Naive thymus-derived CD4-positive, alpha-beta T cell (primary cell): ENCODE measurements around the gene PELI1. TPM values are rescaled to one million over a fixed set of nuclear protein-coding genes. Genes with fewer than 3 reads are reported as not detected.
"Not testable (repeated sequence)": the region's sequence is repeated elsewhere in the genome, so short reads cannot be mapped to it uniquely, and the experiment has no call there.

ENCODE experiments used
- ATAC-seq: fragments of 150-1000 bp; cut with Tn5 transposase; 2 replicates; pipeline ENCODE4 v1.10.0; 2021; ENCODE audit warnings: mild to moderate bottlenecking, moderate library complexity
- CTCF ChIA-PET: fragments of 350-600 bp; sonication (Branson Sonifier 250); formaldehyde crosslinking; loops from one replicate; lab custom pipeline; 2021; ENCODE audit warnings: antibody characterized with exemption; lab: Charles Lee
- POLR2A ChIA-PET: fragments of 350-600 bp; sonication (Branson Sonifier 250); formaldehyde crosslinking; loops from one replicate; lab custom pipeline; 2021; ENCODE audit warnings: antibody characterized with exemption, inconsistent platforms; lab: Charles Lee
- DNase-seq, 9 donors: peaks; one replicate each; pipeline versions ENCODE4 v3.0.0 to v3.0.0-alpha.2; 2020 to 2022; ENCODE audit warnings: mixed read lengths in 1 of 9
- H3K27ac ChIP-seq: one replicate; pipeline ENCODE4 v1.7.0; 2013; ENCODE audit warnings: mild to moderate bottlenecking, low read depth, low read length, moderate library complexity
- H3K27me3 ChIP-seq, 2 donors: one replicate each; pipeline ENCODE4 v1.7.0; 2013; ENCODE audit warnings: low read length in 2 of 2, mild to moderate bottlenecking in 2 of 2, moderate library complexity in 2 of 2; ENCODE audit not compliant: control insufficient read depth in 2 of 2, insufficient read depth in 2 of 2
- H3K36me3 ChIP-seq, 3 experiments: 1 replicate in 2 of 3; 2 replicates in 1 of 3; pipeline ENCODE4 v1.7.0; 2013; ENCODE audit warnings: low read length in 3 of 3, mild to moderate bottlenecking in 3 of 3, moderate library complexity in 1 of 3; ENCODE audit not compliant: insufficient read depth in 3 of 3, control insufficient read depth in 2 of 3
- H3K4me1 ChIP-seq, 2 donors: one replicate each; pipeline ENCODE4 v1.7.0; 2013; ENCODE audit warnings: low read length in 2 of 2, mild to moderate bottlenecking in 2 of 2, moderate library complexity in 1 of 2; ENCODE audit not compliant: control insufficient read depth in 2 of 2, insufficient read depth in 2 of 2
- H3K4me3 ChIP-seq: 2 replicates; pipeline ENCODE4 v1.7.0; 2013; ENCODE audit warnings: mild to moderate bottlenecking, low read length
- H3K9me3 ChIP-seq, 3 experiments: 1 replicate in 2 of 3; 2 replicates in 1 of 3; pipeline ENCODE4 v1.7.0; 2013; ENCODE audit warnings: low read length in 3 of 3; ENCODE audit not compliant: control insufficient read depth in 2 of 3
- H3K27ac Mint-ChIP-seq, 9 donors: one replicate each; pipeline ENCODE4 v1.8.0; 2020 to 2022; ENCODE audit warnings: mixed read lengths in 9 of 9, mild to moderate bottlenecking in 8 of 9, moderate library complexity in 5 of 9, inconsistent platforms in 2 of 9
- H3K27me3 Mint-ChIP-seq, 5 donors: one replicate each; pipeline ENCODE4 v1.8.0; 2021 to 2022; ENCODE audit warnings: mixed read lengths in 5 of 5, mild to moderate bottlenecking in 1 of 5
- H3K36me3 Mint-ChIP-seq, 5 donors: one replicate each; pipeline ENCODE4 v1.8.0; 2020 to 2022; ENCODE audit warnings: mixed read lengths in 5 of 5, mild to moderate bottlenecking in 3 of 5, inconsistent platforms in 1 of 5
- H3K4me1 Mint-ChIP-seq, 7 donors: one replicate each; pipeline ENCODE4 v1.8.0; 2020 to 2022; ENCODE audit warnings: mixed read lengths in 7 of 7, mild to moderate bottlenecking in 3 of 7, inconsistent platforms in 1 of 7
- H3K4me3 Mint-ChIP-seq, 10 donors: one replicate each; pipeline ENCODE4 v1.8.0; 2020 to 2022; ENCODE audit warnings: mild to moderate bottlenecking in 10 of 10, mixed read lengths in 10 of 10, moderate library complexity in 6 of 10, inconsistent platforms in 2 of 10
- H3K9me3 Mint-ChIP-seq, 11 donors: one replicate each; pipeline ENCODE4 v1.8.0; 2020 to 2022; ENCODE audit warnings: mixed read lengths in 11 of 11, mild to moderate bottlenecking in 4 of 11, inconsistent platforms in 1 of 11, moderate library complexity in 1 of 11
- intact Hi-C, 2 donors: fragments of 100-400 bp; cut with micrococcal nuclease; formaldehyde crosslinking; loops; one replicate each; pipeline ENCODE4 v1.15.1; 2023
- polyA plus RNA-seq, 2 donors: library from polyadenylated mRNA; unstranded; fragments of 300-500 nt; fragmentation: Illumina TruSeq; gene quantifications; one replicate each; pipeline ENCODE4 v1.2.3, GENCODE V29; 2021
- total RNA-seq, 6 experiments: library from RNA in 5 of 6; stranded (reverse) in 5 of 6; gene quantifications; 1 replicate in 5 of 6; 2 replicates in 1 of 6; pipeline ENCODE4 v1.2.3 and lab custom pipeline; 2021 to 2026

Gene PELI1
- total and polyA plus RNA-seq, 7 experiments from 2014 or later, result 12.3 to 170 (median 52.3) TPM

- DNase-seq, H3K27me3 Mint-ChIP-seq, H3K9me3 Mint-ChIP-seq, H3K27me3 ChIP-seq, H3K9me3 ChIP-seq, ATAC-seq, H3K27ac ChIP-seq, H3K4me3 ChIP-seq: not testable (repeated sequence)
- intact Hi-C loops, result loop anchor here (5.0 kb wide), 2 partner anchors 85 to 125 kb away; partner anchors contain the start of gene VPS54 (in 1 of the 2)
- Histone ChIP-seq H3K4me1 (peaks cover 0 to 16% of the 10 kb centered on the region in 2 donors), H3K36me3 (peaks cover 0 to 18% (median 4%) of the 10 kb centered on the region in 3 experiments)
- POLR2A ChIA-PET, result interaction anchor here (1.2 to 2.5 kb wide), 5 partner anchors 9 to 64 kb away, joined by 3 to 14 read pairs (median 5); no protein-coding TSS in a partner anchor
- Mint-ChIP-seq H3K4me3 (peak overlapping the region in 5 of 10 donors; percentile 12 to 80 (median 47)), H3K4me1 (peaks cover 17 to 78% (median 66%) of the 10 kb centered on the region in 7 donors), H3K27ac (peak overlapping the region; percentile 20 to 88 (median 64)), H3K36me3 (peaks cover 16 to 53% (median 41%) of the 10 kb centered on the region in 5 donors)
- CTCF ChIA-PET, result interaction anchor here (1.2 to 4.4 kb wide), 3 partner anchors 9 to 228 kb away, joined by 3 to 15 read pairs (median 3); no protein-coding TSS in a partner anchor
Measured at GRCh38 chr2:64102736-64103135, 41.5 kb downstream of the PELI1 start.

- intact Hi-C loops, result loop anchor here (1.0 to 5.0 kb wide), 9 partner anchors 13 to 650 kb away; partner anchors contain the start of genes PELI1 (in 1 of the 2) and VPS54 (in 1 of the 2)
- Mint-ChIP-seq H3K36me3 (peaks cover 14 to 58% (median 46%) of the 10 kb centered on the region in 5 donors), H3K27ac (peak overlapping the region; percentile 44 to 88 (median 80)), H3K4me1 (peaks cover 14 to 66% (median 60%) of the 10 kb centered on the region in 7 donors), H3K4me3 (peak overlapping the region in 9 of 10 donors; percentile 18 to 83 (median 55)), H3K27me3 (no peaks in the 10 kb centered on the region), H3K9me3 (peaks cover 0 to 5% (median under 1%) of the 10 kb centered on the region in 11 donors)
- no peak overlapping the region for H3K4me3 ChIP-seq
- no peaks in the 10 kb centered on the region for H3K27me3 ChIP-seq
- peaks cover 0 to 16% of the 10 kb centered on the region in 2 donors for H3K4me1 ChIP-seq
- no peaks in the 10 kb centered on the region for H3K9me3 ChIP-seq
- peaks cover 0 to 26% (median 9%) of the 10 kb centered on the region in 3 experiments for H3K36me3 ChIP-seq
- POLR2A ChIA-PET, result interaction anchor here (0.6 to 2.5 kb wide), 5 partner anchors 9 to 225 kb away, joined by 3 to 14 read pairs (median 3); no protein-coding TSS in a partner anchor
- H3K27ac ChIP-seq, result peak overlapping the region; percentile 33
- ATAC-seq (peak; percentile 56), DNase-seq (peak in 6 of 9 donors; percentile 10 to 57 (median 44))
- CTCF ChIA-PET, result interaction anchor here (0.5 to 4.4 kb wide), 7 partner anchors 16 to 954 kb away, joined by 3 to 15 read pairs (median 3); no protein-coding TSS in a partner anchor
Measured at GRCh38 chr2:64101141-64101591, 43.1 kb downstream of the PELI1 start.

- ChIA-PET CTCF (interaction anchor here (0.5 to 4.4 kb wide), 2 partner anchors 51 to 226 kb away, joined by 3 to 15 read pairs; no protein-coding TSS in a partner anchor), POLR2A (interaction anchor here (0.7 to 2.5 kb wide), 2 partner anchors 9 to 42 kb away, joined by 3 to 14 read pairs; no protein-coding TSS in a partner anchor)
- not testable (repeated sequence) for DNase-seq, H3K9me3 Mint-ChIP-seq, H3K27me3 ChIP-seq, H3K27ac ChIP-seq, H3K9me3 ChIP-seq, H3K27me3 Mint-ChIP-seq, ATAC-seq, H3K4me3 ChIP-seq
- Mint-ChIP-seq H3K4me3 (peak overlapping the region in 2 of 10 donors; percentile 11 to 80), H3K36me3 (peaks cover 11 to 58% (median 48%) of the 10 kb centered on the region in 5 donors), H3K27ac (peak overlapping the region in 7 of 9 donors; percentile 14 to 88 (median 80)), H3K4me1 (peaks cover 14 to 60% (median 54%) of the 10 kb centered on the region in 7 donors)
- Histone ChIP-seq H3K4me1 (peaks cover 0 to 16% of the 10 kb centered on the region in 2 donors), H3K36me3 (peaks cover 0 to 31% (median 14%) of the 10 kb centered on the region in 3 experiments)
- intact Hi-C loops, result loop anchor here (5.0 kb wide), 2 partner anchors 83 to 127 kb away; partner anchors contain the start of gene VPS54 (in 1 of the 2)
Measured at GRCh38 chr2:64100584-64100983, 43.6 kb downstream of the PELI1 start.

- no peak for ATAC-seq
- Mint-ChIP-seq H3K27ac (peak overlapping the region in 2 of 9 donors; percentile 6 to 8), H3K9me3 (peaks cover 0 to 8% (median 3%) of the 10 kb centered on the region in 11 donors), H3K36me3 (peaks cover 19 to 82% (median 61%) of the 10 kb centered on the region in 5 donors), H3K27me3 (no peaks in the 10 kb centered on the region), H3K4me1 (peaks cover 4 to 16% (median 11%) of the 10 kb centered on the region in 7 donors), H3K4me3 (no peak overlapping the region)
- Histone ChIP-seq H3K9me3 (no peaks in the 10 kb centered on the region), H3K4me3 (no peak overlapping the region), H3K27me3 (no peaks in the 10 kb centered on the region), H3K27ac (no peak overlapping the region), H3K36me3 (peaks cover 0 to 42% (median 17%) of the 10 kb centered on the region in 3 experiments), H3K4me1 (no peaks in the 10 kb centered on the region)
- intact Hi-C loops, result no loop called here
- CTCF ChIA-PET, result interaction anchor here (1.0 kb wide), 1 partner anchor 45 kb away, joined by 3 read pairs; no protein-coding TSS in a partner anchor
- DNase-seq, result no peak
- POLR2A ChIA-PET, result no interaction called here
Measured at GRCh38 chr2:64094663-64095382, 49.4 kb downstream of the PELI1 start.

GRCh38 chr2:64093341-64093740 lies 50.9 kb downstream of the PELI1 start:
- intact Hi-C loops, result no loop called here
- Mint-ChIP-seq H3K4me1 (peaks cover 0 to 11% (median 6%) of the 10 kb centered on the region in 7 donors), H3K27me3 (no peaks in the 10 kb centered on the region), H3K9me3 (peaks cover 0 to 8% (median 3%) of the 10 kb centered on the region in 11 donors), H3K27ac (peak overlapping the region in 1 of 9 donors; percentile 15), H3K4me3 (no peak overlapping the region), H3K36me3 (peaks cover 17 to 71% (median 51%) of the 10 kb centered on the region in 5 donors)
- ATAC-seq (no peak), DNase-seq (no peak)
- Histone ChIP-seq H3K4me3 (no peak overlapping the region), H3K27ac (no peak overlapping the region), H3K4me1 (no peaks in the 10 kb centered on the region), H3K9me3 (no peaks in the 10 kb centered on the region), H3K27me3 (no peaks in the 10 kb centered on the region), H3K36me3 (peaks cover 0 to 31% (median 14%) of the 10 kb centered on the region in 3 experiments)
- ChIA-PET CTCF (interaction anchor here (1.0 kb wide), 1 partner anchor 43 kb away, joined by 3 read pairs; no protein-coding TSS in a partner anchor), POLR2A (no interaction called here)

- Mint-ChIP-seq H3K27me3 (no peaks in the 10 kb centered on the region), H3K4me3 (no peak overlapping the region), H3K27ac (peak overlapping the region in 1 of 9 donors; percentile 61), H3K4me1 (peaks cover 0 to 11% (median 6%) of the 10 kb centered on the region in 7 donors), H3K36me3 (peaks cover 14 to 62% (median 51%) of the 10 kb centered on the region in 5 donors), H3K9me3 (peaks cover 0 to 8% (median 3%) of the 10 kb centered on the region in 11 donors)
- Histone ChIP-seq H3K9me3 (no peaks in the 10 kb centered on the region), H3K27ac (no peak overlapping the region), H3K36me3 (peaks cover 0 to 28% (median 14%) of the 10 kb centered on the region in 3 experiments), H3K4me1 (no peaks in the 10 kb centered on the region), H3K4me3 (no peak overlapping the region), H3K27me3 (no peaks in the 10 kb centered on the region)
- DNase-seq (no peak), ATAC-seq (no peak)
- CTCF ChIA-PET, result no interaction called here
- intact Hi-C loops, result no loop called here
- POLR2A ChIA-PET, result no interaction called here
Measured at GRCh38 chr2:64092502-64092901, 51.7 kb downstream of the PELI1 start.
